T-cell (primary cell): ENCODE data around the gene COPS9. TPM values are rescaled to one million over a fixed set of nuclear protein-coding genes. Genes with fewer than 3 reads are reported as not detected.

Source experiments
- ATAC-seq, 4 experiments: fragments of 200-7000 bp in 3 of 4; fragments of 150-1000 bp in 1 of 4; cut with Tn5 transposase; replicated peaks in 1 of 4; 1 replicate in 3 of 4; 2 replicates in 1 of 4; pipeline ENCODE4 v1.10.0; 2021; ENCODE audit warnings: moderate library complexity in 3 of 4, mild to moderate bottlenecking in 2 of 4, moderate number of reproducible peaks in 1 of 4
- CTCF ChIA-PET, 2 donors: fragments of 300-600 bp; sonication (Branson Sonifier 250); formaldehyde crosslinking; loops; one replicate each; lab custom pipeline; 2022; ENCODE audit warnings: antibody characterized with exemption in 2 of 2; lab: Charles Lee
- POLR2A ChIA-PET, 2 donors: fragments of 300-600 bp; sonication (Branson Sonifier 250); formaldehyde crosslinking; loops; one replicate each; lab custom pipeline; 2022; ENCODE audit warnings: antibody characterized with exemption in 2 of 2; lab: Charles Lee
- DNase-seq, 35 experiments: peaks; one replicate each; pipeline versions ENCODE4 v3.0.0 to v3.0.0-alpha.2; 2013 to 2023
- H3K27ac ChIP-seq: one replicate; pipeline ENCODE4 v1.5.1; 2013; ENCODE audit warnings: low read length
- H3K27me3 ChIP-seq, 2 experiments: replicated peaks in 1 of 2; 1 replicate in 1 of 2; 2 replicates in 1 of 2; pipeline versions ENCODE4 v1.6.1 to v1.7.0; 2013; ENCODE audit warnings: low read length in 1 of 2, mixed read lengths in 1 of 2; ENCODE audit not compliant: control insufficient read depth in 2 of 2, insufficient read depth in 2 of 2; ENCODE audit errors: extremely low read depth in 1 of 2
- H3K36me3 ChIP-seq, 2 donors: 1 replicate in 1 of 2; 2 replicates in 1 of 2; pipeline versions ENCODE4 v1.6.1 to v1.7.0; 2013; ENCODE audit warnings: low read length in 1 of 2; ENCODE audit not compliant: control insufficient read depth in 2 of 2, insufficient read depth in 1 of 2; ENCODE audit errors: extremely low read depth in 1 of 2
- H3K4me1 ChIP-seq, 2 experiments: 1 replicate in 1 of 2; 2 replicates in 1 of 2; pipeline versions ENCODE4 v1.6.1 to v1.7.0; 2013; ENCODE audit warnings: low read length in 2 of 2, mixed read lengths in 1 of 2; ENCODE audit not compliant: insufficient read depth in 2 of 2, control insufficient read depth in 1 of 2; ENCODE audit errors: extremely low read depth in 1 of 2
- H3K4me3 ChIP-seq, 2 donors: 1 replicate in 1 of 2; 2 replicates in 1 of 2; pipeline versions ENCODE4 v1.5.1 to v1.7.0; 2013; ENCODE audit warnings: mild to moderate bottlenecking in 2 of 2, low read length in 1 of 2, moderate library complexity in 1 of 2; ENCODE audit not compliant: control insufficient read depth in 1 of 2; ENCODE audit errors: extremely low read depth in 1 of 2
- H3K9me3 ChIP-seq: 2 replicates; pipeline ENCODE4 v1.7.0; 2013
- H3K27ac Mint-ChIP-seq, 2 donors: one replicate each; pipeline ENCODE4 v1.8.0; 2020 to 2021; ENCODE audit warnings: mild to moderate bottlenecking in 2 of 2, mixed read lengths in 2 of 2
- H3K27me3 Mint-ChIP-seq, 2 donors: one replicate each; pipeline ENCODE4 v1.8.0; 2021 to 2022; ENCODE audit warnings: mixed read lengths in 2 of 2
- H3K36me3 Mint-ChIP-seq: one replicate; pipeline ENCODE4 v1.8.0; 2021; ENCODE audit warnings: mixed read lengths
- H3K4me1 Mint-ChIP-seq, 3 donors: one replicate each; pipeline ENCODE4 v1.8.0; 2020 to 2022; ENCODE audit warnings: mixed read lengths in 3 of 3, mild to moderate bottlenecking in 1 of 3
- H3K4me3 Mint-ChIP-seq, 3 donors: one replicate each; pipeline ENCODE4 v1.8.0; 2020 to 2022; ENCODE audit warnings: mild to moderate bottlenecking in 3 of 3, mixed read lengths in 3 of 3, moderate library complexity in 3 of 3
- H3K9me3 Mint-ChIP-seq, 3 donors: one replicate each; pipeline ENCODE4 v1.8.0; 2020 to 2022; ENCODE audit warnings: mixed read lengths in 3 of 3
- WGBS: methylation state at CpG from one replicate; pipeline ENCODE4 v1.1.5; 2013; ENCODE audit warnings: missing lambda C conversion rate; ENCODE audit not compliant: insufficient coverage; 5-methylcytosine and 5-hydroxymethylcytosine counted together
- total RNA-seq, 35 experiments: library from RNA in 6 of 35; stranded (reverse) in 6 of 35; fragments of 120-200 nt in 1 of 35; gene quantifications; one replicate each; pipeline versions ENCODE4 v1.2.1 to v1.2.4 and lab custom pipeline; 2013 to 2026

Gene COPS9
- total RNA-seq, 5 donors from 2014 or later (not counting 1 experiment from before 2014, with no cell fraction given): 66.3 to 96.2 (median 85.4) TPM

DNA sequence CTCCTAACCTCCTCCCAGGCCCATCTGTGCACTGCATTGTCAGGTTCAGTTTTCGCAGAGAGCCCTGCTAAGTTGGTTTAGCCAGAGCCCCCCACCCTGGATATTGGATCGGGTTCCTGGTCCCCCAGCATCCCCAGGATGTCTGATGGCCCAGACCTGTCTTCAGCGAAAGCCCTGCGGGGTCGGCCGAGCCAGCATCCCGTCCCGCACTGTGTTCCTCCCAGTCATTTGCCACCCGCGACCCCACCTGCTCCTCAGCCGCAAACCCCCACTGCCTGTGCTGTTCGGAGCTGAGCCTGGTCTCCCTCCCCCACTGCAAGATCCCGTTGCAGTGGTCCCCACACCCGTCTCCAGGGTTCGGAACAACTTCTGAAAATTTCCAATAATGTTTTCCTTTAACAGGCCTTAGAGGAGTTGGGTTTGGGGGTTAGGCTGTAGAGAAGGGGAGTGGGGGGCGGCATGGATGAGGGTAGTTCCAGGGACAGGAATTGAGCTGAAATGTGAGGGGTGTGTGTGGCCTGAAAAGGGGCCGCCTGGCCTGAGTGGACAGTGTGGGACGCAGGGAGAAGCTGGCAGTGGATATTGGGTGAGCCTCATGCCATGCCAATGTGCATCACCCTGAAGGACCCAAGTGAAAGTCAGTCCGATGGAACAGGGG is 1.6 kb upstream of the COPS9 start:
- H3K27me3 ChIP-seq: peaks cover 0 to 13% of the 10 kb centered on the region in 2 experiments
- CTCF ChIA-PET: no interaction called here
- peaks cover 21 to 39% (median 27%) of the 10 kb centered on the region in 3 donors for H3K4me1 Mint-ChIP-seq

DNA sequence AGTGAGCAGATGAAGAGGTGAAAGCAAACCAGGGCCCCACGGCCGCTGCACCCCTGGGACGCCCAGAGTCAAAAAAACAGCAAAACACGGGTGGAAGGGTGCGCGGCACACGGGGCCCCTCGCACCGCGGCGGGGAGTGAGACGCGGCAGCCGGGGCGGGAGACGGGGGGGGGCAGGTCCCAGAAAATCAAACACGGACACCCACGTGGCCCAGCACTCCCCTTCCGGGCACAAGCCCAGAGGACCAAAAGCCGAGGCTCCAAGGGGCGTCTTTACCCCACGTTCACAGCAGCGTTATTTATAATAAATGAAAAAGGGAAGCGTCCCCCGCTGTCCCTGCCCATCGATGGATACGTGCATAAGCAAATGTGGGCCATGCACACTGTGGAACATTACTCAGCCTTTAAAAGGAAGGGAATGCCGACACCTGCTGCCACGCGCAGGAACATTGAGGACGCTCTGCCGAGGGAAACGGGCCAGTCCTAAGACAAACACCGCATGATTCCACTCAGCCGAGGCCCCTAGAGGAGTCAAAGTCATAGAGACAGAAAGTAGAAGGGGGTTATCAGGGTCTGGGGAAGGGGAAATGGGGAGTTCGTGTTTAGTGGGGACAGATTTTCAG is 677 bp upstream of the COPS9 start:
- Mint-ChIP-seq H3K27me3 (peaks cover 0 to 3% of the 10 kb centered on the region in 2 donors), H3K4me3 (peak overlapping the region; percentile 89 to 94 (median 90))
- CTCF ChIA-PET: no interaction called here

More for the DNA sequence above, 1.6 kb upstream of the COPS9 start:
- Mint-ChIP-seq H3K27me3 (peaks cover 4 to 6% of the 10 kb centered on the region in 2 donors), H3K9me3 (no peaks in the 10 kb centered on the region), H3K36me3 (peaks cover 5% of the 10 kb centered on the region), H3K27ac (peak overlapping the region in 1 of 2 donors; percentile 79), H3K4me3 (peak overlapping the region; percentile 89 to 94 (median 90))
- Histone ChIP-seq H3K4me1 (peaks cover 7 to 29% of the 10 kb centered on the region in 2 experiments), H3K36me3 (peaks cover under 1 to 10% of the 10 kb centered on the region in 2 donors), H3K27ac (no peak overlapping the region), H3K4me3 (no peak overlapping the region), H3K9me3 (no peaks in the 10 kb centered on the region)
- ATAC-seq (no peak), DNase-seq (peak in 1 of 35 experiments; percentile 17)
- POLR2A ChIA-PET: interaction anchor here in 1 of 2 donors (0.5 kb wide), 1 partner anchor 113 kb away, joined by 3 read pairs; the partner anchor contains the start of gene NDUFA10
- WGBS: 93% methylated on average over 11 of the region's 19 CpGs

DNA sequence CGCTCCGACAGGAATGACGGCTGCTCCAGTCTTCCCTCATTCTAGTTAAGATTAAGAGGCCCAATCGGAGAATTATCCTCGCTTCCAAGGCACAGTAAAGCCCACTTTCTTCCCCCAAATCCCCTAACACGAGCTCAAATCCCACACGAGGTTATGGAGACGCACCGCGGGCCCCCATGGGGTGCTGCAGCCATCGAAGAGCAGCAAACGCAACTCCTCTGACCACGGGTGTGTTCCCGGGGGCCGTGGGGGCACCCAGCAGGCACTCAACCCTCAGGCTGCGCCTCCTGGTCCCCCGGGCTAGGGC is 446 bp downstream of the COPS9 start:
- H3K27ac ChIP-seq: peak overlapping the region; percentile 53
- Mint-ChIP-seq H3K4me1 (peaks cover 21 to 41% (median 27%) of the 10 kb centered on the region in 3 donors), H3K9me3 (no peaks in the 10 kb centered on the region), H3K4me3 (peak overlapping the region; percentile 89 to 94 (median 90)), H3K36me3 (peaks cover 21% of the 10 kb centered on the region), H3K27ac (peak overlapping the region; percentile 80 to 86), H3K27me3 (no peaks in the 10 kb centered on the region)
- no peaks in the 10 kb centered on the region for H3K9me3 ChIP-seq
- POLR2A ChIA-PET: interaction anchor here in 1 of 2 donors (0.6 kb wide), 1 partner anchor 1708 kb away, joined by 3 read pairs; no protein-coding TSS in a partner anchor
- peaks cover 18 to 31% of the 10 kb centered on the region in 2 donors for H3K36me3 ChIP-seq
- peaks cover 7 to 29% of the 10 kb centered on the region in 2 experiments for H3K4me1 ChIP-seq
- H3K4me3 ChIP-seq: peak overlapping the region; percentile 84 to 87
- peaks cover 0 to 7% of the 10 kb centered on the region in 2 experiments for H3K27me3 ChIP-seq
- ATAC-seq: peak; percentile 11 to 30 (median 18)
- CTCF ChIA-PET: no interaction called here
- no peak for DNase-seq
- WGBS: 9% methylated on average over 16 of the region's 17 CpGs

More for the DNA sequence above, 677 bp upstream of the COPS9 start:
- H3K4me3 ChIP-seq: peak overlapping the region; percentile 84 to 87
- POLR2A ChIA-PET: no interaction called here
- WGBS: 31% methylated on average over 34 of the region's 36 CpGs
- DNase-seq (peak in 3 of 35 experiments; percentile 16 to 42 (median 28)), ATAC-seq (peak; percentile 41 to 61 (median 46))
- Mint-ChIP-seq H3K27ac (peak overlapping the region; percentile 79), H3K9me3 (no peaks in the 10 kb centered on the region), H3K4me1 (peaks cover 21 to 39% (median 27%) of the 10 kb centered on the region in 3 donors), H3K36me3 (peaks cover 10% of the 10 kb centered on the region)
- H3K27ac ChIP-seq: peak overlapping the region; percentile 6
- peaks cover 0 to 12% of the 10 kb centered on the region in 2 experiments for H3K27me3 ChIP-seq
- peaks cover 10 to 19% of the 10 kb centered on the region in 2 donors for H3K36me3 ChIP-seq
- H3K4me1 ChIP-seq: peaks cover 7 to 29% of the 10 kb centered on the region in 2 experiments
- no peaks in the 10 kb centered on the region for H3K9me3 ChIP-seq

DNA sequence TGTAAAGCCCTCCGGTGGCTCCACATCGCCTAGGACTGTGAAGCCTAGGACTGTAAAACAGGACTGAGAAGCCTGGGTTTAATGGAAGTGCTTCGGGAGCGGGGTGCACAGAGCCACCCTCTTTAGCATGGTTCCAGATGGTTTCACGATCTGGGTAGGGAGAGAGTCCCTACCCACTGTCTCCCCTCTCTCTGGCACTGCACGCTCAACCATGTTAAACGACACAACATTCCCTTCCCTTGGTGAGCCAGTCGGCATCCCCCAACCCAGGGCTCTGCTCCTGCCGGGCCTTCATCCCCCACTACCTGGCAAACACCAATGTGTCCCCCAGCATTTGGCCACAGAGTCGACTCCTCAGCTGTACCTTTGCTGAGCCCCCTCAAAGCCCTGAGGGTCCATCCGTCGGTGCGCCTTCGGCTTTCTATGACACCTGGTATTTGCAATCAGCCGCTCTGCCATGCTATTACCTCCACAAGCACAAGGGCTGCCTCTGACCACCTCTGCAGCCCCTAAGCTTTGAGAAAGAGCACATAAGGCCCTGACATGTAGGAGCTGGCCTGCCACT is 1.1 kb downstream of the COPS9 start:
- WGBS: 90% methylated on average over 14 of the region's 15 CpGs
- peaks cover 27% of the 10 kb centered on the region for H3K36me3 Mint-ChIP-seq
- H3K4me3 ChIP-seq: peak overlapping the region; percentile 84 to 87

DNA sequence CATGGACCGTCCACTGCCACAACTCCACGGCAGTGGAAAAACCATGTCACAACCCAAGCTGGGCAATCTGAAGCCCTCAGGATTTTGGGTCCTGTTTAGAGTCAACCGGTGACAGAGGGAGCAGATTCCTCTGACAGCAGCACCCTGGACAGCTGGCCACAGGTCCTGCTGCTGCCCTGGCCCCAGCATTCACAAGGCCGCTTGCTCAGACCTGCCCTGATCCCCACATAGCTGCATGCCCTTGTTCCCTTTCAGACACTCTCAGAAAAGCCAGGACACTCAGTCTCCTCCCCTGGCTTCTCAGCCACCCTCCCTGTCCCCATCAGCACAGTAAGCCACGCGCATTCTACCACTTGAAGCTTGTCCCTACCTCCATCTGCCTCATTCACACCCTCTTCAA is 1.6 kb downstream of the COPS9 start:
- Mint-ChIP-seq H3K9me3 (no peaks in the 10 kb centered on the region), H3K36me3 (peaks cover 33% of the 10 kb centered on the region), H3K27ac (peak overlapping the region in 1 of 2 donors; percentile 80), H3K27me3 (no peaks in the 10 kb centered on the region), H3K4me1 (peaks cover 21 to 41% (median 27%) of the 10 kb centered on the region in 3 donors), H3K4me3 (peak overlapping the region; percentile 89 to 94 (median 90))
- H3K9me3 ChIP-seq: no peaks in the 10 kb centered on the region
- H3K4me1 ChIP-seq: peaks cover 7 to 29% of the 10 kb centered on the region in 2 experiments
- peaks cover 0 to 7% of the 10 kb centered on the region in 2 experiments for H3K27me3 ChIP-seq
- H3K36me3 ChIP-seq: peaks cover 27 to 42% of the 10 kb centered on the region in 2 donors
- POLR2A ChIA-PET: no interaction called here
- H3K4me3 ChIP-seq: no peak overlapping the region
- DNase-seq (no peak), ATAC-seq (no peak)
- CTCF ChIA-PET: interaction anchor here in 1 of 2 donors (1.1 kb wide), 1 partner anchor 73 kb away, joined by 3 read pairs; no protein-coding TSS in a partner anchor
- H3K27ac ChIP-seq: no peak overlapping the region
- WGBS: 98% methylated on average over 6 of the region's 6 CpGs

More for the DNA sequence above, 1.1 kb downstream of the COPS9 start:
- H3K36me3 ChIP-seq: peaks cover 23 to 37% of the 10 kb centered on the region in 2 donors
- Mint-ChIP-seq H3K4me1 (peaks cover 21 to 41% (median 27%) of the 10 kb centered on the region in 3 donors), H3K27ac (peak overlapping the region; percentile 80 to 86), H3K9me3 (no peaks in the 10 kb centered on the region), H3K27me3 (no peaks in the 10 kb centered on the region), H3K4me3 (peak overlapping the region; percentile 89 to 94 (median 90))
- no peaks in the 10 kb centered on the region for H3K9me3 ChIP-seq
- ChIA-PET POLR2A (interaction anchor here in 1 of 2 donors (0.6 kb wide), 1 partner anchor 1708 kb away, joined by 3 read pairs; no protein-coding TSS in a partner anchor), CTCF (interaction anchor here in 1 of 2 donors (1.1 kb wide), 1 partner anchor 74 kb away, joined by 3 read pairs; no protein-coding TSS in a partner anchor)
- peaks cover 7 to 29% of the 10 kb centered on the region in 2 experiments for H3K4me1 ChIP-seq
- DNase-seq (peak in 1 of 35 experiments; percentile 12), ATAC-seq (no peak)
- peaks cover 0 to 7% of the 10 kb centered on the region in 2 experiments for H3K27me3 ChIP-seq
- H3K27ac ChIP-seq: peak overlapping the region; percentile 53

DNA sequence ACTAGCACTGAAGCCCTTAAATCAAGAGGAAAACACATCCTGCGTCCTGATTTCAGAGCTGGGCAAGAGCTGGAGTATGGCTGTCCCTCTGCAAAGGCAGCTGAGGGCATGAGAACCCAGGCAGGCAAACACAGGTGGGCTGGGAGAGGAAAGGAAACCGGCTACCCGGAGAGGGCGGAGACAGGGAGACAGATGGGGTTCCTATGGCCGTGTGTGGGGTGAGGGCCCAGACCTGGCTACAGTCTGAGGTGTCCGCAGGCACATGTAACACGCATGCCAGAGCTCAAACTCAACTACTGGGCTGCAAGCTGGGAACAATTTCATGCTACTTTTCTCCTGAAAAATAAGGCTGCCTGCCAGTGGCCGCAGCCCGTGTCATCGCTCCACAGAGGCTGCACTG is 2.7 kb downstream of the COPS9 start:
- Histone ChIP-seq H3K36me3 (peaks cover 31 to 50% of the 10 kb centered on the region in 2 donors), H3K9me3 (no peaks in the 10 kb centered on the region), H3K27me3 (peaks cover 0 to under 1% of the 10 kb centered on the region in 2 experiments), H3K27ac (no peak overlapping the region), H3K4me3 (no peak overlapping the region), H3K4me1 (peaks cover 7 to 29% of the 10 kb centered on the region in 2 experiments)
- H3K4me1 Mint-ChIP-seq: peaks cover 21 to 41% (median 27%) of the 10 kb centered on the region in 3 donors
- peaks cover 36% of the 10 kb centered on the region for H3K36me3 Mint-ChIP-seq
- DNase-seq (no peak), ATAC-seq (no peak)
- POLR2A ChIA-PET: no interaction called here
- H3K9me3 Mint-ChIP-seq: no peaks in the 10 kb centered on the region
- no peak overlapping the region for H3K27ac Mint-ChIP-seq
- no peaks in the 10 kb centered on the region for H3K27me3 Mint-ChIP-seq
- WGBS: 95% methylated on average over 10 of the region's 10 CpGs
- CTCF ChIA-PET: no interaction called here
- peak overlapping the region; percentile 16 to 35 (median 18) for H3K4me3 Mint-ChIP-seq
